Inflammatory macrophage treated with lipopolysaccharide for 4 hours (primary cell): Measurements from ENCODE around the gene PTPRR.
"Not testable (repeated sequence)": the region's sequence is repeated elsewhere in the genome, so short reads cannot be mapped to it uniquely, and the experiment has no call there.

Source experiments
- DNase-seq: peaks from one replicate; pipeline ENCODE4 v3.0.0-alpha.2; 2020

Gene PTPRR

DNA sequence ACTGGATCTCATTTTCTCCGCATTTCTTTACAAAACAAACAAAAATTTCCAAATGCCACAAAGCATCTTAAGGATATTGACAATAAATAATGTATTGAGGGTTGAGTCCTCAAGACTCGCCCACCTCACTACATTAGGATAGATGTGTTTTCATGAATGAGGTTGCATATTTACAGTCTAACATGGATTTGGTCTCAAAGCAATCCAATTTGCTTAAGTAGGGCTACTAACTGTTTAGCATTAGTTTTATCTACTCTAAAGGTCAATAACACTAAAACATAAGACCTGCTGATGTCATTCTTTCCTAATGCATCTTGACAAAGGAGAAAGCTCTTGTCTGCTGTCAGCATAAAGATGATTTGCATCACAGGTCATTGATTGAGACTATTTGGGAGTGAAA lies 82.4 kb downstream of the PTPRR start:
- DNase-seq = no peak

GRCh38 chr12:70837026-70837425 lies 83.5 kb downstream of the PTPRR start:
- no peak for DNase-seq

DNA sequence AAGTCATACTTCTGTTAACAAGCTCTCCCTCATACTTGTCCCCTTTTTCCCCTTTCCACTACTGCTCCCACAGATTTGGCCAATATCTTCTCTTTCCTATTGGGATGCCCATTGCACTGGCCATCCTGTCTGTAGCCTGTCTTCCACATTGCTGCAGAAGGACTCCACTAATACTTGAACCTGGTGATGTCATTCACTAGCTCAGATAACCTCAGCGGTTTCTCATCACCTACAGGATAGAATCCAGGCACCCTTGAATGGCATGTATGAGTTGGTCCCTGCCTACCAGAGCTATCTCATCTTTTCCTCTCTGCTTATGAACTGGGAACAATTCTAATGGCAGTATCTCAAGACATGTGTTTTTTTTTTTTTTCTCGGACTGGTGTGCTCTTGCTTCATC lies 84.6 kb downstream of the PTPRR start:
- DNase-seq = no peak

DNA sequence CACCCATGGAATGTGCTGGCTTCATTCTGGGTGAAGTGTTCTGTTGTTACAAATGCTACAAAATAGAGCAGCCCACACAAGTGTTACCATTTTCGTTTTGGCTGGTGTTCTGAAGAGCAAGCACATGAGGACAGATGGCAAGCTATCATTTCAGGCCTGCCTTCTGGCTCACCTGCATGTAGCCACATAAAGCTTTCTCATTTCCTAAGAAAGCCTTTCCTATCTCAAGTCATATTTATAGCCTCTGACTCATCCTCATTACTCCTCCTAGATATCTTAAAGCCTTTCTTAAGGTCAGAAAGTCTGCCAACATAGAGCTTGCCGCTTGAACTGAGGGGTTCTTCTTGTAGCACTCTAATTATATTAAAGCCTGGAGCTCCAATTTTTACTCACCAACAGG lies 89.0 kb downstream of the PTPRR start:
- DNase-seq = no peak

- DNase-seq = no peak
Observed at GRCh38 chr12:70830221-70831061, 90.1 kb downstream of the PTPRR start.

GRCh38 chr12:70829070-70829469 lies 91.5 kb downstream of the PTPRR start:
- no peak for DNase-seq

- no peak for DNase-seq
Observed at GRCh38 chr12:70828351-70828750, 92.2 kb downstream of the PTPRR start.

DNA sequence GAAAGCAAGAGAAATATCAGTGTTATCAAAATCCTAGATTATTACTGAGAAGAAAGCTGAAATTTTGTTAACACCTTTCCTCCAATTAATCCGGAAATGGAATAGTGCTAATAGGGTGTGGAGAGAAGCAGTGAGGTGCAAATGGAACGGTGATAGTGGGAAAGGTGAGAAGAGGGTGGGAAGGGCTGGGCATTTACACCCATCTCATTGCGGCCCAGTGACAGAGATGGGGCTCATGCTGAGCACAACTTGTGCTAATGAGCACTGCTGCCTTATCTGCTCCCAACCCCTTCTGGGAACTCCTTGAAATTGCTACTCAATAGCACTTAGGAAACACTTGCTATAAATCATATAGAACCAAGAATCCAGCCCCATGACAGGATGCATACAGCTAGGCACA lies 94.4 kb downstream of the PTPRR start:
- no peak for DNase-seq

DNA sequence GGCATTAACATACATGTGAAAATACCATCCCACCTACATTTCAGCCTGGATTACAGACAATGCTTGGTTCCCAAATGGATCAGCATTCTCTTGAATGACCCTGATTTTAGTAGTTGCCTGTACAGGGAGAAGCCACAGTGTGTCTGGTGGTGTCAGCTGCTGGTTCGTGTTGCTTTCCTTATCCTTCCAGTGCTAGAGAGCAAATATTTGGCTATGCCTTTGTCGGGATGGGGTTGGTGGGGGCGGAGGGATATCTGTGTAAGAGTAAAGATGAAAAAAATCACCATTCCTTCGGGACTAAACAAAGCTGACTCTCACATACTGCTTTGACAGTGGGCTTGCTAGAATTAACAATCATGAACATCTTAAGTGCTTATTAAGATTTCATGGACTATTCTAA lies 96.0 kb downstream of the PTPRR start:
- no peak for DNase-seq

DNA sequence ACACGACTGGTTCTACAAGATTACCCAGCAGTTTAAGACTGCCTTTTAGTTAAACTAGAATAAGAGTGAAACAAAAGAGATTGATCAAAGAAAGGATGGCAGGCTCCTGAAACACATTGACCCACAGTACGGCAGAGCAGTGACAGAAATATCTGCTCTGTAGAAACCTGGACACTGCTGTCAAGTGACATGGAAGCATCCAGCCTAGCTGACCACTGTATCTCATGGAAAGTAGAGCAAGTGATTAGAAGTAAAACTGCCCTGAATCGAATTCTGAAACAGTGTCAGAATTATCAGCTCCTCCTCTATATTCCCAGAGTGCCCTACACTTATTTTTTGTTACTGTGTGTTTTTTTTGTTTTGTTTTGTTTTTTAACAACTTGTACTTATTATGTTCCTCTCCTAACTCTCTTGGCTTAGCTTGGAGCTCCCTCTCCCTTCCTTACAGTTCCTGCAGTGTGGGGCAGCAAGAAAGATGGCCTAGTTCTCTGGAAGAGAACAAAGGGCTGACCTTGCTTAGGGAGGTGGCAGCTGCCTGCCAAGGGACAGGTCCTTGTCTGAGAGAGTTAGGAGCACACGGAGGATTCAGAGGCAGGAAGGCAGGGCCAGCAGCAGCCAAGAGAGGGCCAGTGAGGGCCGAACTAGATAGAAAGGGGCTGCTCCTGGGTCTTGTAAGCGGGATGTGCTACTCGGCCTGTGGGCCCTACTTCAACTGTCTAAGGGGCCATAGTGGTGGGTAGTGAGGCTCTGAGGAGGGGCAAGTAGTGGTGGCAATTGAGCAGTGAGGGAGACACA lies 97.2 kb downstream of the PTPRR start:
- no peak for DNase-seq

- no peak for DNase-seq
Observed at GRCh38 chr12:70822412-70822811, 98.1 kb downstream of the PTPRR start.

- no peak for DNase-seq
Observed at GRCh38 chr12:70815971-70816391, 104.6 kb downstream of the PTPRR start.

DNA sequence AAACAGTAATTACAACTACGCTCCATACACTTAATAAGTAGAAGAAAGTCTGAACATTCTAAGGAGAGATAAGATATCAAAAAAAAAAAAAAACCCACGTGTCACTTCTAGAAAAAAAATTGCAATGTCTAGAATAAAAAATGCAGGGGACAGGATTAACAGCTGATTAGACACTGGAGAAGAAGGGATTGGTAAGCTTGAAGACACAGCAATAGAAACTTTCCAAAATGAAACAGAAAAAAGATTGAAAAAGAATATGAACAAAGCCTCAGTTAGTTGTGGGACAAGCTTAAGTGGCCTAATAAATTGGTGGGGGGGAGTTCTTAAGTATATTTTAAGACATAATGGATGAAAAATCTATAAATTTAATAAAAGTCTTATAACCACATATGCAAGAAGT lies 105.5 kb downstream of the PTPRR start:
- no peak for DNase-seq

- no peak for DNase-seq
Observed at GRCh38 chr12:70813559-70813958, 107.0 kb downstream of the PTPRR start.

DNA sequence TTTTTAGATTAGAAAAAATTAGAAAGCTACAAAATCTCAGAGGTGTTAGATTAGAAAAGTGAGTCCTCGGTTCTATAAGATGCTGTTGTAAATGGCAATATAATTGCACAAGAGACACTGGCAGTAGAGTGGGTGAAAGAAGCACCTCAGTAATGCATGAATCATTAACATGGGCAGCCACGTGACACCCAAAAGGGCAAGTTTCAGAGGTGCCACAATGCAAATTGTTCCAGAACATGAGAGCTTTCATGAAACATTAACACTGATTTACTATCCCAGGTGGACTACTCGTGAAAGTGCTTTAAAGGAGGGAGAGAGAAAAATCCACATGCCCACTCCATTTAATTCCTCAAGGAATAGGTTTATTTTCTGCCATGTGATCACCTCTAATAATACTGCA lies 108.4 kb downstream of the PTPRR start:
- no peak for DNase-seq

DNA sequence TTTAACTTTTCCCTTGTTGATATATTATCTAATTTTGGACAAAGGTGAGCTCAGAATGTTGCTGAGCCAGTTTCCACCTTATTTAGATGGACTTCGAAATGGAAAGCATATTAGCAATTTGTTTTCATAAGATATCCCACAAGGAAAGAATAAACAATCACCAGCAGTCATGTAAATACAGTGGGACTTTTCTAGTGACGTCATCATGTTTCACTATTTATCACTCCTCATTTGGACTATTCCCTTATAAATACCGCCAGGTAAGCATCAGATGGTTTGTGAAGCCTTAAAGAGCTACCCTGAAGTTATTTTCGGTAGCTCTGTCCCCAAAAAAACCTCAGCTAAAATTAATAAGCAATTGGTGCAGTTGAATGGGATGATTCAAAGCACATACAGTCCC lies 110.7 kb downstream of the PTPRR start:
- DNase-seq = no peak

DNA sequence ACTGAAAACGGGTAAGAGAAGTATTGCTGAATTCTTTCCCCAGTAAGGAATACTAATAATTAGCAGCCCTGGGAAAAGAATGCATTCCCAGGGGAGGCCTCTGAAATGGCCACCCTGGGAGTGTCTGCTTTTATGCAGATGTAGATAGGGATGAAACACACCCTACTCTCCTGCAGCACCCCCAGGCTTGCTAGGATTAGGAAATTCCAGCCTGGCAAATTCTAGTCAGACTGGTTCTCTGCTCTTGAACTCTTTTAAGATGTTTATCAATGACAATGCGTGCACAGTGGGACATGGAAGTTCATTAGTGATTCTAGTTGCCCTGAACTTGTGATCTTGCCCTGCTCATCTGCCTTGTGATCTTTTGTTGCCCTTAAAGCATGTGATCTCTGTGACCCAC lies 112.5 kb downstream of the PTPRR start:
- DNase-seq = not testable (repeated sequence)

DNA sequence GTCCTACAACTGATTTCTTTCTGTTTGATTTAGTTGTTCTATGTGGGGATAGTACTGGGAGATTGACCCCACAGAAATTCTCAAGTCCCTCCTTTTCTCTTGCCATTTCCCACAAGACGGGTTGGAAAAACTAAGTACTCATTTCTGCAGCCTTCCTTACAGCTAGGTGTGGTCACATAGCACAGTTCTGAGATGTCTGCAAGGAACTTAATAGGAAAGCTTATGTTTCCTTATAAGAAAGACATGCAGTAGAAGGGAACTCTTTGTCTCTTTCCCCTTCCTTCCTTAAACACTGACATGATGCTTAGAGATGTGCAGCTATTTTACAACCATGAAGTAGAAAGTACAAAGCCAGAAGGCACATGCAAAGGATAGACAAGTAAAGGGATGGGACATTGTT lies 113.7 kb downstream of the PTPRR start:
- no peak for DNase-seq

GRCh38 chr12:70806043-70806442 lies 114.5 kb downstream of the PTPRR start:
- no peak for DNase-seq

DNA sequence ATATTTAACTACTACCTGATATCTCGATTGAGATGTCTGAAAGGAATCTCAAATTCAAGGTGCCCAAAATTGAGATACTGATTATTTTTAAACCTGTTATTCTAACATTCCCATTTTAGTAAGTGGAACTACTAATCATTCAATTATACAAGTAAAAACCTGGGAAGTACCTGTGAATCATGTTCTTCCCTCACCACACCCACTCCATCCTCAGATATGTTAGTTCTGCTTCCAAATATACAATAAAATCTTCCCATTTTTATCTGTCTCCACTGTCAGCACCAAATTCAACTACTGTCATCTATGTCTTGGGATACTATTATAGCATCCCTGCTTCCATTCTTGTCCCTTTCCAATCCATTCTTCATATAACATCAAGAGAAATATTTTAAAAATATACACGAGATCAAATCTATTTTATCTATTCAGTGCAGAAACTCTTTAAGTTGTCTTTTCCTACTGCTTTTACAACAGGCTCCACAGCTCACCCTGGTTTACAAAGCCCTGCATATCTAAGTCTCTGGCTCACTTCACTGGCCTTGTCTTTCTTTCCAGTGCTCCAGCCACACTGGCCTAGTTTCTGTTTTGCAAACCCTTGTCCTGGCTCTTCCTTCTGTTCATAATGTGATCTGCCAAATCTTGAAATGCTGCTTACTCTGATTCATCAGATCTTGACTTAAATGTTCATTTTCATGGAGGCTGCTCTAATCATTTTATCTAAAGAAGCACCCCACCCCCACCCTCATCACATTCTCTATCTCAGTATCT lies 122.3 kb downstream of the PTPRR start:
- DNase-seq = no peak

DNA sequence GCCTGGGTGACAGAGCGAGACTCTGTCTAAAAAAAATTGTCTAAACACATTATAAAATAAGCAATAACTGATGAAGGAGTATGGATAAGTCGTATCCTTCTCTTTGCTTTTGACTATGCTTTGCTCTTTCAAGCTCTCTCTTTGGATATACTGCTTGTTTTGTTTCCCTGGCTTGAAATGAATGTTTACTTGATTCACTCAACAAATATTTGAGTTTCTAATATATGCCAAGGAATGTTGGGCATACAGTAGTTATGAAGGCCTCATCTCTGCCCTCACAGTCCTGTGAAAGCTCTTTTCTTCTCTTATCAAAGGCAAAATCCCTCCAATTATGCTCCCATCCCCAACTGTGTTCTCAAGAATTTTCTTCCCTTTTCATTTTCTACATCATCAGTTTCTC lies 123.5 kb downstream of the PTPRR start:
- DNase-seq = no peak

- no peak for DNase-seq
Observed at GRCh38 chr12:70795608-70796007, 124.9 kb downstream of the PTPRR start.

DNA sequence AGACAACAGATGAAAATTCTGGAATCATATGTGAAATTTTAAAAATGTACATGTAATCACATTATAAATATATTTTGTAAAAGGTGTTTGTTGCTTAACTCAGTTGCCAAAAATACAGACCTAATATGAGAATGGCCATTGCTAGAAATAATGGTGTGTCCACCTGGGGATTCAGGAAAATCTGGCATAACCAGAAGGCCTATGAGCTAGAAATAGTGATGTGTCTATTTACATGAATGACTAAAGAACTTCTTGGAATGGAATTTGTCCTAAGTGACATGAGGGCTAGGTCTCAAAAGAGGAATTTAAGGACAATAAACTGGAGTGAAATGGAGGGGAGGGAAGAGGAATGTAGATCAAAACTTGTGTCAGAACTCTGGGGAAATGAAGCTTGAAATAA lies 126.4 kb downstream of the PTPRR start:
- no peak for DNase-seq

GRCh38 chr12:70788774-70789173 lies 131.8 kb downstream of the PTPRR start:
- DNase-seq = no peak
